ENCODE data around the gene OR4N5.
"Not testable (repeated sequence)": the region's sequence is repeated elsewhere in the genome, so short reads cannot be mapped to it uniquely, and the experiment has no call there.

The OR4N5 gene, protein sequence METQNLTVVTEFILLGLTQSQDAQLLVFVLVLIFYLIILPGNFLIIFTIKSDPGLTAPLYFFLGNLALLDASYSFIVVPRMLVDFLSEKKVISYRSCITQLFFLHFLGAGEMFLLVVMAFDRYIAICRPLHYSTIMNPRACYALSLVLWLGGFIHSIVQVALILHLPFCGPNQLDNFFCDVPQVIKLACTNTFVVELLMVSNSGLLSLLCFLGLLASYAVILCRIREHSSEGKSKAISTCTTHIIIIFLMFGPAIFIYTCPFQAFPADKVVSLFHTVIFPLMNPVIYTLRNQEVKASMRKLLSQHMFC

DNA sequence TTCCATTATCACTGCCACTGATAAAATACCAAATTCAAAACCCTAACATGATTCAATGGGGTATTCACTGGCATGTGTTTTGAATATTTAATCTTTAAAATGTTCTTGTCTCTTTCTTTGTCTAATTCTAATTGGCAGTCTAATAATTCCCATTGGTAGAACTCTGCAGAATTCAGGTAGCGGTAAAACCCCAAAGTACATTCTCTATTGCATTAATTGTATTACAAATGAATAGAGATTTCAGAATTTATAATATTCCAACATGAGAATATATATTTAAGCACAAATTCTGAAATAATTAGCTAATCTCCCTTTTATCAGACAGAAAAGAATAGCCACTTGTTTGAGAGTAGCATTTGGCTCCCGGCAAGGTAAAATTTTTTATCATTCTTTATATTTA is at the start of gene OR4N5:
Gene OR4N5 (plus strand): TSS at position 301 of the 400 bp plus-strand sequence. CDS start 4,916 bp downstream, outside the sequence.
- no peak for DNase-seq (ENCODE audit: low spot score)

DNA sequence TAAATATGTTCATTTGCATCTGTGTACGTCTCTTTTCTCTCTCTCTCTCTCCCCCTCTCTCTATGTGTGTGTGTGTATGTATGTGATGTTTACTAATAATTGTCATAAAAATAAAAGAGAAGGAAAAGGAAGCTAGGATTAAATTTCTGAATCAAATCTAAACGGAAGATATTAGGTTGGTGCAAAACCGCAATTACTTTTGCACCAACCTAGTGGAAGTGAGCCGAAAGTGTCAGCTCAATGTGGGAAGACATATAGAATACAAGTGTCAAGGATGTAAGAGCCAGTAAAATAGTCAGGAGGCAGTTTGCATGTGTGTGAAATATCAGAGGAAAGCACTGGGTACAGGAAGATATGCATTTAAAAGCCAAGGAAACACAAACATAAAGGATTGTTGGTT is 46.6 kb upstream of the OR4N5 start:
- no peak for DNase-seq (ENCODE audit: low spot score)

DNA sequence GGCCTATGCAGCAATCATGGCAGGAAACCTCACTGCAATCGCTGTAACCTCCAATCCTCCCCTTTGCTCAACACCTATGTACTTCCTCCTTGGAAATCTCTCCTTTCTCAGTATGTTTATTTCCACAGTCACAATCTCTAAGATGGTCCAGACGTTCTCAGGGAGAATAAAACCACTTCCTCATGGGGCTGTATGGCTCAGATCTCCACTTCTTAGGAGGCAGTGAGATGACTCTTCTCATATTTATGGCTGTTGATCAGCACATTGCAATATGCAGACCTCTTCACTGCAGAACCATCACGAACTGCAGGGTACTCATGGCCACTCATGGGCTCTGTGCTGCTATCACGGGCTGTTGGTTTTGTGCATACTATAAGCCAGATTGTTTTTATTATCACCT is 45.2 kb upstream of the OR4N5 start:
- no peak for DNase-seq (ENCODE audit: low spot score)

DNA sequence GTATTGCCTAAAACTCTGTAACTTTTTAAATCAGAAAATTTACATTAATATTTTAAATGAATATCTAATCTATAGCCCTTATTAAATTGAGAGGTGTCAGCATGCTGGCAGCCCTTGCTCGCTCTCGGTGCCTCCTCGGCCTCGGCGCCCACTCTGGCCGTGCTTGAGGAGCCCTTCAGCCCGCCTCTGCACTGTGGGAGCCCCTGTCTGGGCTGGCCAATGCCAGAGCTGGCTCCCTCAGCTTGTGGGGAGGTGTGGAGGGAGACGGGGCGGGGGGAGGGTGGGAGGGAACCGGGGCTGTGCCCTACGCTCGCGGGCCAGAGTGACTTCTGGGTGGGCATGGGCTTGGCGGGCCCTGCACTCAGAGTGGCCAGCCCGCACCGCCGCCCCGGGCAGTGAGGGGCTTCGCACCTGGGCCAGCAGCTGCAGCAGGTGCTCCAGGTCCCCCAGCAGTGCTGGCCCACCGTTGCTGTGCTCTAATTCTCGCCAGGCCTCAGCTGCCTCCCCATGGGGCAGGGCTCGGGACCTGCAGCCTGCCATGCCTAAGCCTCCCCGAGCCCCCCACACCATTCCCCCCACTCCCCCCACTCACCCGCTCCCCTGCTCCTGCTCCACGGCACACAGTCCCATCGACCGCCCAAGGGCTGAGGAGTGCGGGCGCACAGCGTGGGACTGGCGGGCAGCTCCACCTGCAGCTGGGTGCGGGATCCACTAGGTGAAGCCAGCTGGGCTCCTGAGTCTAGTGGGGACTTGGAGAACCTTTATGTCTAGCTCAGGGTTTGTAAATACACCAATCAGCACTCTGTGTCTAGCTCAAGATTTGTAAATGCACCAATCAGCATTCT is 39.5 kb upstream of the OR4N5 start:
- DNase-seq (ENCODE audit: low spot score): not testable (repeated sequence)

DNA sequence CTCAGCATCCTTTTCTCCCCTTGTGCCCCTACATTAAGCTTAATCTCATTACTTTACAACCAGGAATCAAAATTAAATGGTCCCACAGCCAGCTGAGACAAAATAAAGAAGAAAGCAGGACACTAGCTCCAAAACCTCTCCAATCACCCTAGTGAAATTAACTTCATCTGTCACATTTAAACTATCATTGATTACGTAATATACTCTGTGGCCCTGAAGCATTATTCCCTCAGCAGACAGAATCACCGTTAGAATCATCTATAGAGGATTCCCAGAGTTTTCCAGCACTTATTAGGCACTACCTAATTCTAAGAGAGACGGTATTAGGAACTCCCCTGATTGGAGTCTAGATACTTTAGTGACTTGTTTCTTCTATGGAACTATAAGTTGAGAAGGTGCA is 28.2 kb upstream of the OR4N5 start, which contains the start of gene OR4K17:
Gene OR4K17 (plus strand): TSS at position 302 of the 400 bp plus-strand sequence. CDS start 6,761 bp downstream, outside the sequence.
- no peak for DNase-seq (ENCODE audit: low spot score)

DNA sequence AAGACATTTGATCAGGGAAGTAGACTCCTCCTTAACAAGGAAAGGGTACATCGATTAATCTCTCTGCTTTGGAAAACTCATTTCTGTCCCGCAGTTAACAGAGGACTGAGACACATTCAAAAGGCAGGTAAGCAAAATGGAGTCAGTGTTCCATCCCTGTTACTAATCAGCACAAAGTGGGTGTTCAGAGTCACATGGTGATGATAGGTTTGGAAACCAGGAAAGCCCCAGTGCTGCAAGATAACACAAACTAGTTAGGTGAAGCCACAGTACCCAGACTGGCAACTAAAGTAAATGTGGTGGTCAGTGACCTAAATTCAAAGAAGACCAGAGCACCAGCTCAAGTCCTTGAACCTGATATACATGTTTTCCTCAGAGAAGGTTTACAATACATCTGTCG is 26.3 kb upstream of the OR4N5 start:
- no peak for DNase-seq (ENCODE audit: low spot score)

DNA sequence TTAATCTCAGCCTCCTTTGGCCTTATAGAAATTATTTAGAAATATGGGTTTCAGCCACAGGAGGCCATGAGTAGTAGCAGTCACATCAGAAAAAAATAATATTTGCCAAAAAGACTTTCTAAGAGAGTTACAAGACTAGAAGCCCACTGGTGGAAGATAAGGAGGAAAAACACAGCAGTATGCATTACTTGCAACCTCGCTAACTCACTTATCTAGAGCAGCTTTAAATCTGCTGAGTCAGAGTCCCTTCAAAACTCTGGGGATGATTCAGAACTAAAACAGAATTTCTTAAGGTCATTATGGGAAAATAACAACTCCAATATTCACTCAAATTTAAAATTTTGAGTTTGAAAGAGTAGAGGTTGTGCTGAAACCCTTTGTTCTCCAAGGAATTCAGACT is 21.9 kb upstream of the OR4N5 start:
- DNase-seq (ENCODE audit: low spot score): no peak

DNA sequence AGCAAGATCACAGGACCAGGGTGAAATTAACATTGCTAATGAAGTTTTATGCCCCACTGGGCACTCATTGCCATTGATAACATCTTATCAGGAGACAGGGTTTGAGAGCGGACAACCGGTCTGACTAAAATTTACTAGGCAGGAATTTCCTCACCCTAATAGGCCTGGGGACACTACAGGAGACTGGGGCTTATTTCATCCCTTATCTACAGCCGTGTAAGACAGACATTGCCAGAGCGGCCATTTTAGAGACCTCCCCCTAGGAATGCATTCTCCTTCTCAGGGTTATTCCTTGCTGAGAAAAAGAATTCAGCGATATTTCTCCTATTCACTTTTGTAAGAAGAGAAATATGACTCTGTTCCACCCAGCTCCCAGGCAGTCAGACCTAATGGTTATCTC is 19.8 kb upstream of the OR4N5 start:
- no peak for DNase-seq (ENCODE audit: low spot score)

DNA sequence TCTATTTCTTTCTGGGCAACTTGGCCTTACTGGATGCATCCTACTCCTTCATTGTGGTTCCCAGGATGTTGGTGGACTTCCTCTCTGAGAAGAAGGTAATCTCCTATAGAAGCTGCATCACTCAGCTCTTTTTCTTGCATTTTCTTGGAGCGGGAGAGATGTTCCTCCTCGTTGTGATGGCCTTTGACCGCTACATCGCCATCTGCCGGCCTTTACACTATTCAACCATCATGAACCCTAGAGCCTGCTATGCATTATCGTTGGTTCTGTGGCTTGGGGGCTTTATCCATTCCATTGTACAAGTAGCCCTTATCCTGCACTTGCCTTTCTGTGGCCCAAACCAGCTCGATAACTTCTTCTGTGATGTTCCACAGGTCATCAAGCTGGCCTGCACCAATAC is 5.3 kb downstream of the OR4N5 start:
- DNase-seq (ENCODE audit: low spot score): no peak

DNA sequence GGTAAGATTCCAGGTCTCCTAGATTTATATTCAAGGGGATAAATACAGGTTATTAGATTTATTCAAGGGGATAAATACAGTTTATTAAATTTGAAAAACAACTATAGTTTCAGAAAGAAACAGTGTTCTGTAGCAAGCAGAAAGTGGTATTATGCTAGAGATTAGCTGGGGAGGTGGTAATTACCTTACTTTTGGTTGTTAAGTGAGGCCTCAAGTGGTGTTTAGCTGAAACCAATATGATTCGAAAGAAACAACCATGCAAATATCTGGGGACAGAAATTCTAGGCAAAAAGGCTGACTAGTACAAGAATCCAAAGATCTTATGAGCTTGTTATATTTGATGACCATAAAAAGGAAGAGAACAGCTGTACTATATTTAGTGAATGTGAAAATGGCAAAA is 6.2 kb downstream of the OR4N5 start:
- no peak for DNase-seq (ENCODE audit: low spot score)

DNA sequence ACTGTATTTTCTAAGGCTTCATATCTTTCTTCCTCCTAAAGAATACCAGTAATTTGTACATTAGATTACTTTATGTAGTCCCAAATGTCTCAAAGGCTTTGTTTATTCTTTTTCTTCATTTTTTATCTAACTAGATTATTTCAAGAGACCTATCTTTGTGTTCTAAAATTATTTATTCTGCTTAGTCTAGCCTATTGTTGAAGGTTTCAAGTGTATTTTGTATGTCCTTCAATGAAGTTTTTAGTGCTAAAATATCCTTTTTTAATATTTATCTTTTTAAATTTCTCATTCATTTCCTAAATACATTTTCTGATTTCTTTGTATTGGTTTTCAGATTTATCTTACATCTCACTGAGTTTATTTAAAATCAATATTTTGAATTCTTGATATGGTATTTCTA is 25.8 kb downstream of the OR4N5 start:
- DNase-seq (ENCODE audit: low spot score): no peak

DNA sequence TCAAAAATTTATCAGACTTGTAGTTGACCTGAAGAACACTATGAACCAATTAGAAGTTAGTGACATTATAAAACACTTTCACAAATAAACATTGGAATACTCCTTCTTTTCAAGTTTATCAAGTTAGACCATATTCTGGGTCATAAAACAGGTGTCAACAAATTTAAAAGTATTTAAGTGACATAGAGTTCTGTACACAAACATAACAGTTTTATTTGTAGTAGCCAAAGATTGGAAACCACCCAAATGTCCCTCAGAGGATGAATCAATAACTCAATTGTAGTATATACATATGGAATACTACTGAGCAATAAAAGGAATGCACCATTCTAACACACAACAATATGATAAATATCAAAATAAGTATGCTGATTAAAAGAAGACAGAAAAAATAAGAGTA is 28.5 kb downstream of the OR4N5 start:
- no peak for DNase-seq (ENCODE audit: low spot score)

DNA sequence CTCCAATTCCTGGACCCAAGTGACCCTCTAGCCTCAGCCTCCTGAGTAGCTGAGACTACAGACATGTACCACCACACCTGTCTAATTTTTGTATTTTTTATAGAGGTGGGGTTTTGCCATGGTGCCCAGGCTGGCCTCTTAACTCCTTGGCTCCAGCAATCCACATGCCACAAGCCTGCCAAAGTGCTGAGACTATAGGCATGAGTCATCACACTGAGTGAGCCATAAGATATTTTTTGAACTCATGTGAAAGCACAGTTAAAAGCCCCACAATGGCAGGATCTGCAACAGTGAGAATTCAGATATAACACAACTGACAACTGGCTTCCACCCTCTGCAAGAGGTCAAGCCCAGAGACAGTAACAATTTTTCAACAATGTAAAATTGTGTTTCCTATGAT is 31.2 kb downstream of the OR4N5 start:
- DNase-seq (ENCODE audit: low spot score): not testable (repeated sequence)

DNA sequence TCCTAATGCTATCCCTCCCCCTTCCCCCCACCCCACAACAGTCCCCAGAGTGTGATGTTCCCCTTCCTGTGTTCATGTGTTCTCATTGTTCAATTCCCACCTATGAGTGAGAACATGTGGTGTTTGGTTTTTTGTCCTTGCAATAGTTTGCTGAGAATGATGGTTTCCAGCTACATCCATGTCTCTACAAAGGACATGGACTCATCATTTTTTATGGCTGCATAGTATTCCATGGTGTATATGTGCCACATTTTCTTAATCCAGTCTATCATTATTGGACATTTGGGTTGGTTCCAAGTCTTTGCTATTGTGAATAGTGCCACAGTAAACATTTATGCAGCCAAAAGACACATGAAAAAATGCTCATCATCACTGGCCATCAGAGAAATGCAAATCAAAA is 35.6 kb downstream of the OR4N5 start:
- DNase-seq (ENCODE audit: low spot score): not testable (repeated sequence)

DNA sequence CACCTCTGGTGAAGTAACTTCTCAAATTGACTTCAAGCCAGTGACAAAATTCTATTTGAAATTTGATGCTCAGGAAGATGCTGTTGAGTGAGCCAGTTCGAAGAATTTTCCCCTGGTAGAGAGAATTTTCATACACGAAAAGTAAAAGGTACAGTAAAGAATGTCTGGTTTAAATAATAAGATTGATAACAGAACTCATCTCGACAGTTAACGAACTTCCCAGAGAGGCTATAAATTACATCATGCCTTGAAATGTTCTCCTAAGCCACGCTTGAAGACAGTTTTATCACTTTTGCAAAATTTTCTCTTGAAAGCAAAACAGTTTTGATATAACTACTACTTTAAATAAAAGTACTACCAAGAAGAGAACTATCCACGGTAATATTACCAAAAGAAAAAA is 37.7 kb downstream of the OR4N5 start:
- DNase-seq (ENCODE audit: low spot score): no peak

DNA sequence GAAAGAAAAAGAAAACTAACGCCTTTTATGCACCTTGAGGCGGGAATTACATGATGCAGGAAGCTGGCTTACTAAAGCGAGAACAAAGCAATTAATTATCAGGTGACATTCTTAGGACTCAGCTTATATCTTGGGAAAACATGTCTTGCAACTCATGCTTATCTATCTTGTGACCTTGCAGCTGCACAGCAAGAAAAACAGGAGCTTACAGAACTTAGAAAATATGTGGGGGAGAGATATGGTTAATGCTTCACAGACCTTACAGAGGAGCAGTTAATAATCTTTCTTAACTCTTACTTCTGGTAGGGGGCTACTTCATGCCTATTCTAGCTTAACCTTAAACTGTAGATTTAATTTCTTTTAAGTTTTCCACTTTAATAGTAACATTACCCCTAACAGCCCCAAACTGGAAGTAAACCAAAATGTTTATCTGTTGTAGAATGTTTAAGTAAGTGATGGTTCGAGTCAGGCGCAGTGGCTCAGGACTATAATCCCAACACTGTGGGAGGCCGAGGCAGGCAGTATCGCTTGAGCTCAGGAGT is 38.9 kb downstream of the OR4N5 start:
- no peak for DNase-seq (ENCODE audit: low spot score)

DNA sequence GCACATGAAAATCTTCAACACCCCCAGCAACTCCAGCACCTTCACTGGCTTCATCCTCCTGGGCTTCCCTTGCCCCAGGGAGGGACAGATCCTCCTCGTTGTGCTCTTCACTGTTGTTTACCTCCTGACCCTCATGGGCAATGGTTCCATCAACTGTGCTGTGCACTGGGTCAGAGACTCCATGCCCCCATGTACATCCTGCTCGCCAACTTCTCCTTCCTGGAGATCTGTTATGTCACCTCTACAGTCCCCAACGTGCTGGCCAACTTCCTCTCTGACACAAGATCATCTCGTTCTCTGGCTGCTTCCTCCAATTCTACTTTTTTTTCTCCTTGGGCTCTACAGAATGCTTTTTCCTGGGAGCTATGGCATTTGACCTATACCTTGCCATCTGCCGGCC is 40.6 kb downstream of the OR4N5 start:
- no peak for DNase-seq (ENCODE audit: low spot score)

DNA sequence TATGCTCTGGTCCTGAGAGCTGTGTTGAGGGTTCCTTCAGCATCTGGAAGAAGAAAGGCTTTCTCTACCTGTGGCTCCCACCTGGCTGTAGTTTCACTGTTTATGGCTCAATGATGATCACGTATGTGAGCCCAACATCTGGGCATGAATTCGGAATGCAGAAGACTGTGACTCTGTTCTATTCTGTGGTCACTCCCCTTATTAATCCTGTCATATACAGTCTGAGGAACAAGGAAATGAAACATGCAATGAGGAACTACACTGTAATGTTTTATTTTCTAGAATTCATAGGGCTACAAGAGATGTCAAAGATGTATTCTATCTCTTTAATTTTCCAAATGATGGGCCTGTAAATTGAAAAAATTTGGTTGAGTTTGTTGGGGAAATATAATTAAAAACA is 41.3 kb downstream of the OR4N5 start:
- DNase-seq (ENCODE audit: low spot score): no peak

DNA sequence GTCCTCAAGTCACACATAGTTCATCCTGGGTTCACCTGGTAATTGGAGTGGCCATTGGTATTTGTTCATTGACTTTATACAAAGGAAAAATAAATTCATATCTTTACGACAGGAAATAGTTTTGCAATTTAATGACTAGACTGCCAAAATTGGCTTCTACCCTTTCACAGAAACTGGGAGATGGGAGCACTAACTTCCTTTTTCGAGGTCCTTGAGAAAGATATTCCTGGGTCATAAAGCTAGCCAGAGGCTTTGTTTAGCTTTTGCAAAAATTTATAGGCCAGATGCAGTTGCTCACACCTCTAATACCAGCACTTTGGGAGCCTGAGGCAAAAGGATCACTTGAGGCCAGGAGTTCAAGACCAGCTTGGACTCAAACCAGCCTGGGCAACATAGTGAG is 41.9 kb downstream of the OR4N5 start:
- no peak for DNase-seq (ENCODE audit: low spot score)

DNA sequence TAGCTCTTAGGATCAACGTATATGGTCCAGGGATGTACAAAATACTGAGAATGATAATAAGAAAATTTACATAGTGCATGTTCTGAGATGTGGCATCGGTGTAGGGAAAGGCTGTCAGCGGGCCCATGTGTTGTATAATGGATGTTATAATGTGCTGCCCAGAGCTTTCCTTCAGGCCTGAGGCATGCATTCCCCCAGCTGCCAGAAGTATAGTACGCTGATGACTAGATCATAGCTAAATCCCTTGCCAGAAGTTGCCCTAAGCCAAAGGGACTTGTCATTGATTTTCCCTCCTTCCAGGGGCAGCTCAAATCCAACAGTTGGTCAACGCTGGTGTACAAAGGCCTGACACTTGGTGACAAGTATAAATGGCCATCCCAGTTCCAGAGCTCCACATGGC is 45.6 kb downstream of the OR4N5 start:
- DNase-seq (ENCODE audit: low spot score): no peak

DNA sequence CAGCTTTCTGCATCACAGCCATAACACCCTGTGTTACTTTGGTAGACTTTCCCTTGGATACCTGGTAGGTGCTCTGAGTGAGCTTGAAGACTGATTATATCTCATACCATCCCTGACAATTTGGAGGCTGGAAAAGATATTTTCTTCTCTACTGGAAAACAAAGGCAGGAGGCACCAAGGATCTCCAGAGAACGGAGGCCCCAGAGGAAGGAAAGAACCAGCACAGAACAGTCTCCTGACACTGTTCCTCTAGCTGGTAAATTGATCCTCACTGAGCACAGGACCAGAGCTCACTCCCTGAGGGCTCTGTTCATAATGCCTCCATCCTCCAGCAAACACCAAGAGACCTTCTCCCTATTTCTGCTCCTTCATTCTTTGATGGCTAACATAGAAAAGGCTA is 52.0 kb downstream of the OR4N5 start, which contains the start of gene OR11G2:
Gene OR11G2 (plus strand): TSS at position 301 of the 400 bp plus-strand sequence. CDS start 6,542 bp downstream, outside the sequence.
- DNase-seq (ENCODE audit: low spot score): no peak

DNA sequence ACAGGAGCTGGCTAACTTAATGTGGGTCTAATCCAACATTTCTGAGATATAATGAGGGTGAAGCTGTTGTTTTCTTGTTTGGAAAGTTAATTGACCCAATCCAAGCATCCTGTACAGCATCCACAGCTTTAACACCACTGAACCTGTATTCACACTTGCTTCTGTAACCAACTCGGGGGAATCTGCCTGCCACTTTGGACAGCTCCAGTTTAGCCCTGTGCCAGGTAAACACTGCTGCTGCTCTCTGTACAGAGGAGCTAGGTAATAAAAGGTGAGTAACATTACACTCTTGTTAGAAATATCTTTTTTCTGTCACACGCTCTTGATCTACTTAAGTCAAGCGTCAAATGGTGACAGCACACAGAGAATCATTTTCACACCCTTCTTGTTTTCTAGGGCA is 52.8 kb downstream of the OR4N5 start:
- no peak for DNase-seq (ENCODE audit: low spot score)

DNA sequence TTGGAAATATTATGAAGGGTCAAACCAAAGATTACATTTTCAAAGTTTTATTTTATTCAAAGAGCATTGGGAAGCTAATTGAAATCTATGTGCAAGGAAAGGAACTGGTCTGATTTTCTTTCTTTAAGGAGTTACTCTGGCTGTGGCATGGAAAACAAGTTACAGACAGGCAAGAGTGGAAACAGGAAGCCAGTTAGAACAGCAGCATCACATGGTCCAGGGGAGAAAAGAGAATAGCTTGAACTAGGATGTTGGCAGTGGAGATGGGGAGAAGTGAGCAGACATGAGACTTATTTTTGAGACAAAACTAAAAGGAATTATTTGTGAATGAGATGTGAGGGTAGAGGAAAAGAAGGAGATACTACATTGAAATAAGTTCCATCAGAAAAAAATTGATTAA is 55.5 kb downstream of the OR4N5 start:
- DNase-seq (ENCODE audit: low spot score): no peak
